CD4-positive, alpha-beta T cell treated with Interleukin-21 for 1 hour (primary cell): Measurements from ENCODE around the gene NID2.

ENCODE experiments used
- DNase-seq: peaks from one replicate; pipeline ENCODE4 v3.0.0-alpha.2; 2020

The NID2 gene

GRCh38 chr14:52068615-52069306 lies at the start of gene NID2:
Gene NID2, minus strand, starts transcription at chr14:52069059. Its CDS starts 65 bp downstream, at chr14:52068994.
- DNase-seq: peak; percentile 62

- no peak for DNase-seq
Measured at GRCh38 chr14:52117111-52117832, 48.4 kb upstream of the NID2 start.

GRCh38 chr14:52115286-52115685 lies 46.4 kb upstream of the NID2 start:
- DNase-seq: no peak

DNA sequence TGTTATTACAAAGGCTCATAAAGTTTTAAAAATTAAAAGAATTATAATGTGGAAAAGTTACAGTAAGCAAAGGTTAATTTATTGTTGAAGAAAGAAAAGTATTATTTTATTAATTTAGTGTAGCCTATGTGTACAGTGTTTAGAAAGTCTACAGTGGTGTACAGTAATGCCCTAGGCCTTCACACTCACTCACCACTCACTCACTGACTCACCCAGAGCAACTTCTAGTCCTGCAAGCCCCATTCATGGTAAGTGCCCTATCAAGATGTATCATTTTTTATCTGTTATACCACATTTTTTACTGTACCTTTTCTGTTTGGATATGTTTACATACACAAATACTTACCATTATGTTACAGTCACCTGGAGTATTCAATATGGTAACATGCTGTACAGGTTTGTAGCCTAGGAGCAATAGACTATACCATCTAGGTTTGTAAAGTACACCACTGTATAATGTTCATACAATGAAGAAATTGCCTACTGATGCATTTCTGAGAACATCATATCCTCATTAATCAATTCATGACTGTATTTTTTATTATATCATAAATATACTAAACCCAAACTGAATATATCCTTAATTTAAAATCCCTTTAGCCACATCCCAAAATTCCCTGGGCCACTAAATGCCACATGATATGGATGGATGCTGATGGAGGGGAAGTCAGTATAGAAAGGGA lies 43.6 kb upstream of the NID2 start:
- no peak for DNase-seq

- DNase-seq: no peak
Measured at GRCh38 chr14:52111583-52111982, 42.7 kb upstream of the NID2 start.

GRCh38 chr14:52110441-52111086 lies 41.7 kb upstream of the NID2 start:
- no peak for DNase-seq

DNA sequence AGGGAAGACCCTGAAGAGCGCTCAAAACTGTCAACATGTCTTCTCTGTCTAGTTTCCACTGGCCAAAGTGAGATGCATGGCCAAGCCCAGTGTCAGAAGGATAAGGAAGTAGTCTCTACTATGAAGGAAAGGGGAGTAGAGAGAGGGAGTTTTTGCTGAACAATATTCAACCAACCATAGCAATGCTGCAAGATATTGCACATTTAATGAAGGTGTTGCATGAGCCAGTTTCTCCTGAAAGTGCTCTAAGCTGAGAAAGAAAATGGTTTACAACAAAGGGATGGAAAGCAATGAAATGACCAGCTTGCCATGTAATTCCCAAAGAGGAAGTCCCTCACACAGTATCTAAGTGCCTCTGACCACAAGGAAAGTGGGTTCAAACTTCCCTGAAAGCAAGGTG lies 40.0 kb upstream of the NID2 start:
- DNase-seq: no peak

- DNase-seq: no peak
Measured at GRCh38 chr14:52106840-52107239, 38.0 kb upstream of the NID2 start.

- no peak for DNase-seq
Measured at GRCh38 chr14:52103416-52103815, 34.6 kb upstream of the NID2 start.

DNA sequence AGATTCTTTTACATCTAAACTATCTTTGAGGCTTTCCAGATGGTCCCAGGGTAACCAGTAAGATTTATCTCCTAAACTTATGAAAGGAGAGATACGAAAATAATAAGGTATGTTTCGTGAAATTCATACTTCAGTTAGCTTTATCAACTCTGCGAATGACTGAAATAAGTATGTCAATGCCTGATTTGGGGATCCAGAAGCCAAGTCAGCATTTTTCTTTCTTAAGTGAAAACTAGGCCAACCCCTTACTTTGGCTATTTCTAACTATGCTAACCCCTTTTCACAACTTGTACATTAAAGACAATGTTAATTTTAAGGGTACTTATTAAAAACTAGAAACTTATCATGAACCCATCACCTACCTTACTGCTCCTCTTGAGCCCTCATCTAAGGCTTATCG lies 26.9 kb upstream of the NID2 start:
- no peak for DNase-seq

GRCh38 chr14:52095336-52095735 lies 26.5 kb upstream of the NID2 start:
- no peak for DNase-seq

DNA sequence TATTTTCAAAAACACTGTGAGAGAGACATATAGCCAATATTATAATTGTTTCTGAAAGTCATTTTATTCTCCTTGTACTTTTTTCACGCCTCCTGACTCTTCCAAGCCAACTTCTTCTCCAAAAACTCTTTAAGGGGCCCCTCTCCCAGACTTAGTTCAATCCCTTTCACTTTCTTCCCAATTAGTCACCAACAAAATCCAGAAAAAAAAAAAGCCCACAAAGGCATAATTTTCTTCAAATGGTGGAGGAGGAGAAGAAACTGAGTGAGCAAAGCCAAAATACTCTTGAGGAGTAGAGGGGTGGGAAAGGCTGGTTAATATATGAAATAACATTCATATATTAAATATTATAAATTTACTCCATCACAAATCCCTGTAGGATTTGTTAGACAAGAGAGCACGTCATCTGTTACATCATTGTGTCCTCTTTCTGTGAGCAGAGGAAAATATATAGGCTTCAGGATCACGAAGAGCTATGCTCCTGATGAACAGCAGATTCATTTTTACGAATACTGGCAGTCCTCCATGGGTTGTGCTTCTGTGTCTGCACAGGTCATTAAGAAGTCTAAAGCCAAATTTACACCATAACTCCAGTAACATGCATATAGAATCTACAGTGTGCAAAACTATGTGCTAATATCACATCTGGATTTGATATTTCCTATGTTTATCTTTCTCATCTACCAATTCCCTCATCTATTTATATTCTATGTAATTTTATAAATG lies 25.9 kb upstream of the NID2 start:
- DNase-seq: no peak

DNA sequence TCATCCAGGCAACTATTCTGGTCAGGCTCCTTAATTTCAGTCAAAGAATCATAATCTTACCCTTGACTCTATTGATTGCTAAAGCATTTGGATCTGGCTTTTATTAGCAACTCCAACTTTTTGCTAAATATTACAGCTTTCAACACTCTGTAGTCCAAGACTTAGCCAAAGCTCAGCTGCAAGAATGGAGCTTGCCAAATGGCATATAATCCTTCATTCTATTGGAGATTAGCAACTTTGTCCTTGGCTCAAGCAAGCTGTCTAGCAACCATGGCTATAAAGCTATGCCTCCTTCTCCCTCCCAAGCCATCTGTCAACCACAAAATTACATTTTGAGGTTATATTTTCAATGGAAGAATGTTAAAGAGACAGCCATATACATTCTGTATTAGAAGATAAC lies 23.1 kb upstream of the NID2 start:
- DNase-seq: no peak

DNA sequence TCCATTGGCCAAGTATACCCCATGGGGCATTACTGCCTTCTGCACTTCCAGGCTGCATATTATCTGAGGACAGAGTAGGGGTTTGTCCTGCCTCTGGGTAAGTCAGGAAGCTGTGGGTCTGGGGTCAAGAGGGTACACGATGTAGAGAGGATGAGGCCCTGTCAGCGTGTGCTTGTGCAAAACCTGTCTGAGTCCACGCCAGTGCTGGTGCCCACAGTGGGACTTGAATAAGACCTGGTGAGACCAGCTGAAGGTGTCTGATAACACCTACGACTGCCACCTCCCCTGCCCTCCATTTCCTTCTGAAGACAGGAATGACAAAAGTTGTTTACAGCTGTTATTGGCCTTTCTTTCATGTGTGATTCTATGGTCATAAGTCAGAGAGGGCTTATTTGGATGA lies 22.1 kb upstream of the NID2 start:
- no peak for DNase-seq

GRCh38 chr14:52089218-52089617 lies 20.4 kb upstream of the NID2 start:
- DNase-seq: no peak

GRCh38 chr14:52086711-52087110 lies 17.9 kb upstream of the NID2 start:
- DNase-seq: no peak

- no peak for DNase-seq
Measured at GRCh38 chr14:52082903-52083302, 14.0 kb upstream of the NID2 start.

- DNase-seq: no peak
Measured at GRCh38 chr14:52081964-52082363, 13.1 kb upstream of the NID2 start.

- no peak for DNase-seq
Measured at GRCh38 chr14:52080808-52081755, 12.2 kb upstream of the NID2 start.

DNA sequence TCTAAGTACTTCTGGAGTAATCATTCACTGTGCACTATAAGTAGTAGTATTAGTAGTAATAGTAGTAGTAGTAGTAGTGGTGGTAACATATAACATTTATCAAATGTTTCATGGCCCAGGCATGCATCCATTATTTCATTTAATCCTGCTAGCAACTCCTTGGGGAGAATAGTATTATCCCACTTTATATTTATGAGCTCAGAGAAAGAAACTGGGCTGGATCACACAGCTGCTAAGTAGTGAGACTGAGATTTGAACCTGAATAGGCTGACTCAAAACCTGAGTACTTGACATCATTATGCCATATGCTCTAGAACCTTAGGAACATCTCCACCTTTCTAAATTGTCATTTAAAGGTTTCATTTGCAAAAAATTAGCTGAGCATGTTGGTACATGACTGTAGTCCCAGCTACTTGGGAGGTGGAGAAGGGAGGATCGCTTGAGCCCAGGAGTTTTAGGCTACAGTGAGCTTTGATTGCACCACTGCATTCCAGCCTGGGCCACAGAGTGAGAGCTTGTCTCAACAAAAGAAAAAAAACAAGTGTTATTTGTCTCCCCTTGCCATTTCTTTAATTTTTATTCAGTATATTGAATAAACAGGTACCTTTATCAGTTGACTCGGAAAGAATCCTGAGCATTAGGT lies 11.4 kb upstream of the NID2 start:
- DNase-seq: no peak
